H1 (cell line): ENCODE measurements around the gene ARHGAP25. TPM values are rescaled to one million over a fixed set of nuclear protein-coding genes. Genes with fewer than 3 reads are reported as not detected.

ENCODE experiments used
- ATF3 ChIP-seq: IDR thresholded peaks from 2 replicates; pipeline ENCODE4 v1.6.1; 2011; ENCODE audit warnings: low read depth, mild to moderate bottlenecking, low read length; ENCODE audit not compliant: insufficient read depth
- BACH1 ChIP-seq: IDR thresholded peaks from 2 replicates; pipeline ENCODE4 v1.6.1; 2012; ENCODE audit warnings: low read length, improper control_type of control experiment
- CHD1 ChIP-seq: IDR thresholded peaks from 2 replicates; pipeline ENCODE4 v1.6.1; 2012; ENCODE audit warnings: low read depth, low read length, improper control_type of control experiment
- CHD7 ChIP-seq: fragments of 300-600 bp; sonication (generic); IDR thresholded peaks from 2 replicates; pipeline ENCODE4 v1.7.1; 2012; ENCODE audit warnings: low read length, moderate library complexity, mild to moderate bottlenecking, inconsistent platforms; ENCODE audit not compliant: insufficient replicate concordance
- CREB1 ChIP-seq: IDR thresholded peaks from 2 replicates; pipeline ENCODE4 v1.6.1; 2012; ENCODE audit warnings: inconsistent platforms
- HDAC2 ChIP-seq, 2 experiments: fragments of 300-600 bp in 1 of 2; sonication (generic) in 1 of 2; IDR thresholded peaks; 2 replicates each; pipeline ENCODE4 v1.6.1; 2011 to 2012; ENCODE audit warnings: low read depth in 2 of 2, low read length in 2 of 2, mild to moderate bottlenecking in 2 of 2, moderate library complexity in 2 of 2, borderline replicate concordance in 1 of 2, inconsistent platforms in 1 of 2
- RFX5 ChIP-seq: IDR thresholded peaks from 2 replicates; pipeline ENCODE4 v1.6.1; 2011; ENCODE audit warnings: low read depth, low read length, improper control_type of control experiment, borderline replicate concordance
- SAP30 ChIP-seq: fragments of 300-600 bp; sonication (generic); IDR thresholded peaks from 2 replicates; pipeline ENCODE4 v1.7.1; 2012; ENCODE audit warnings: low read length, moderate library complexity, mild to moderate bottlenecking, inconsistent platforms; ENCODE audit not compliant: insufficient read depth, insufficient replicate concordance
- SP4 ChIP-seq: IDR thresholded peaks from 2 replicates; pipeline ENCODE4 v1.6.1; 2012; ENCODE audit warnings: low read length, inconsistent platforms
- TBP ChIP-seq: IDR thresholded peaks from 2 replicates; pipeline ENCODE4 v1.6.1; 2011; ENCODE audit warnings: low read depth, low read length, improper control_type of control experiment
- TCF12 ChIP-seq: IDR thresholded peaks from 2 replicates; pipeline ENCODE4 v1.6.1; 2011; ENCODE audit warnings: low read depth, mild to moderate bottlenecking, low read length
- ZNF274 ChIP-seq: IDR thresholded peaks from 2 replicates; pipeline ENCODE4 v1.7.0; 2012; ENCODE audit warnings: low read length, borderline replicate concordance; ENCODE audit errors: extremely low read depth
- polyA plus RNA-seq, 7 experiments: library from polyadenylated mRNA; depleted of rRNA in 3 of 7; stranded (reverse) in 5 of 7; unstranded in 2 of 7; fragments of >200 nt in 5 of 7; fragments of 200-250 nt in 2 of 7; gene quantifications; 1 replicate in 5 of 7; 2 replicates in 1 of 7; 4 replicates in 1 of 7; pipeline versions ENCODE4 v1.2.1 to v1.2.3, GENCODE V29; 2011 to 2013; ENCODE audit warnings: missing spikeins in 2 of 7, mixed read lengths in 2 of 7
- total RNA-seq: library from RNA; stranded (reverse); fragmentation: NEBNext Ultra II Directional; extraction: Animal tissue kit (Norgen Biotek cat#: 25700); gene quantifications from 2 replicates; pipeline ENCODE4 v1.2.1, GENCODE V29; 2021

ARHGAP25 gene
- total and polyA plus RNA-seq, 2 of the 8 experiments (the other 6 are each of a cell fraction or from before 2014, with no cell fraction given) = 1.00 to 1.2 TPM

GRCh38 chr2:68746408-68746807 lies 11.8 kb downstream of the ARHGAP25 start (continued):
- no peak for TF ChIP-seq CHD7
- TF ChIP-seq TBP = no peak
- TF ChIP-seq BACH1 = no peak
- no peak for TF ChIP-seq CREB1
- TF ChIP-seq ATF3 = no peak
- TF ChIP-seq RFX5 = no peak
- TF ChIP-seq SP4 = no peak
- no peak for TF ChIP-seq CHD1
- no peak for TF ChIP-seq ZNF274
- no peak for TF ChIP-seq SAP30
- no peak for TF ChIP-seq HDAC2 (IDR thresholded peaks at IDR 0.05; ENCODE audit: borderline replicate concordance in 1 of 2, low read depth in 2 of 2, low read length in 2 of 2)
- TF ChIP-seq TCF12 = no peak
